GM21515 (cell line): ENCODE data around the gene CIBAR2.

Experiments
- ATAC-seq: cut with Tn5 transposase; IDR thresholded peaks from one replicate; pipeline ENCODE4 v1.9.1; 2021; ENCODE audit not compliant: unreplicated experiment

The CIBAR2 gene

DNA sequence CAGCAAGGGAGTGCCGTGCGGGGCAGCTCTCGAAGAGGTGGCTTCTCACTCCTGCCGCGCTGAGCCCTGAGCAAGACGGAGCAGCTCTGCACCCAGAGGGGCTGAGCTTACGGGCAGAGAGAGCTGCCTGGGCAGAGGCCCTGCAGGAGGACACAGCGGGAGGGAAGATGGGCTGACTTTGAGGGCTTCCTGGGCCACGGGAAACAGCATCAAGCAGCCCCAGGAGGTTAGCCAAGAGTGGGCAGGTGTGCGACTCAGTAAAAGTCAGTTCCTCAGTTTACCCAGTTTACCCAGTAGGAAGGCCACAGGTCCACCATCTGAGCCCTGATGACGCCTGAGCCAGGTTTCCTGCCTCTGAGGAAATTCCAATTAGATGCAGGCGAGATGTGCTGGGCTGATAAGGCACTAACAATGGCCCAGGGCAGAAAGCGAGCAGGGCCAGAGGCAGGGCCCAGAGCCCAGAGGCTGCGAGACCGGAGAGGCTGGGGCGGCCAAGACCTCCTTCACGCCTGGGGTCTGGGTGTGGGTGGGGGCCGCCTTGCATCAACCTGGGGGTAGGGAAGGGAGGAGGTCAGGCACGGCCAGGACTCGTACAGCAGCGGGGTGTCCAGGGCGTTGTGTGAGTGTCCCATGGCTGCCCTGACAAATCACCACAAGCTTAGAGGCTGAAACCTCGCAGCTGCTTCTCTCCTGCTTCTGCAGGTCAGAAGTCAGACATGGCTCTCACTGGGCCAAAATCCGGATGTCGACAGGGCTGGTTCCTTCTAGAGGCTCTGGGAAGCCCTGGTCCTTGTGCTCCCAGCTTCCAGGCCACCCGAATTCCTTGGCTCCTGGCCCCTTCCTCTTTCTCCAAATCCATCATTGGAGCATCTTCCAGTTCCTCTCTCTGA is 32.0 kb upstream of the CIBAR2 start:
- no peak for ATAC-seq

DNA sequence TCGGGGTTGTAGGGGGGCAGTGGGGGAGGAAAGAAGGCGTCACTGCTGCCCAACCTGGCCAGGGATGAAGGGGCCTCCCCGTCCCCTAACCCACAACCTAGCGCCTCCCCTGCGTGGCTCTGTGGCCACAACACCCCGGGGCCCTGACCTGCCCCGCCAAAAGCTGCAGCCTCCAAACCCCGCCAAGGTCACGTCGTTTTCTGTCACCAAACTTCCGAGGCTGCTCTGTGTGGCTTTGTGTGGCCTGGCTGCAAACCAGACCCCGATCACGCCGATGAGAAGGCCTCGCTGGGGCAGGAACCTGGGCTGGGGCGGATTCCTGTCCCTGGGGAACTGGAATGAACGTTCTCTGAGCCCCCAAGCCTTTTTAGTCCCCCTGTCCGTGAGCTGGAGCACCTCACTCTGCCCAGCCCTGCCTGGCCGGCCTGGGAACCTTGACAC is 30.5 kb upstream of the CIBAR2 start:
- no peak for ATAC-seq

DNA sequence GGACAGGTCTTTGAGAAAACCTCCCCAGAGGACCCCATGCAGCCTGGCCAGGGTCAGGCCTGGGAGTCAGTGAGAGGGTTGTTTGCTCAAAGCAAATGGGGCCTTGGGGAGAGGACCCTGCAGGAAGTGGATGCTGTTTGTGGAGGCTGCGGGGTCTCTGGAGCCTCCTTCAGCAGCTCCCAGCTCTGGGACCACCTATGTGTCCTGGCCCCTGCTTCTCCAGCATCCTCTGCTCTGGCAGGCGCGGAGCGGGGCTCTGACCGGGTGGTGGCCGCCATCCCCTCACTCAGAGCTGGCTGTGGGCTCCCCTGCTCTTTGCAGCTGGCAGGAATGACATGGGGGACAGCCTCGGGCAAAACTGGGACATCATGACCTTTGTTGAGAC is 29.8 kb upstream of the CIBAR2 start:
- no peak for ATAC-seq

DNA sequence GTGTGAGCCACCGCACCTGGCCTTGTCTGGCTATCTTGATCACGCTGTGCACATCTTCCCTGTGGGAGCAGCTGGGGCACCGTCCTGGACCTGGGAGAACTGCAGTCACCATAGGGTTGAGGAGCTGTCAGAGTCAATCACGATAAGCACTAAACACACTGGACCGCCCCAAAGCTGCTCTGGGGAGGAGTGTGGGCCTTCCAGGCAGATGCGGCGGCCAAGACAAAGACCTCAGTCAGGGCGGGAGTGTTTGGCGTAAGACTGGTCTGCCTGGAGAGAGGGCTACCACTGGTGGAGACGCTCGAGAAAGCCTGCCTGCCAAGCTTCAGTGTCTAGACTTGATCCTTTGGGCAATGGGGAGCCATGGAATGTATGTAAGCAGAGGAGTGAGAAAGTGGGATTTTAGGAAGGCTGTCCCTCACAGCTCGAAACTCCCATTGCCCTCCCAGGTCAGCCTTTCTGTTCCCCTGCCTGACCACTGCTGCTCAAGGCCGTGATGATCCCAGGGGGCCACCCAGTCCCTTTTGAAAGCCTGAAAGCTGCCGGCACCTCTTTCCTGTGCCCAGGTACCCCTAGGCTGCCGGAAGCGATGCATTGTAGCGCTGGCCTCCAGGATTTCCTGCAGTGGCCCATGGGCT is 29.3 kb upstream of the CIBAR2 start:
- ATAC-seq, result no peak

DNA sequence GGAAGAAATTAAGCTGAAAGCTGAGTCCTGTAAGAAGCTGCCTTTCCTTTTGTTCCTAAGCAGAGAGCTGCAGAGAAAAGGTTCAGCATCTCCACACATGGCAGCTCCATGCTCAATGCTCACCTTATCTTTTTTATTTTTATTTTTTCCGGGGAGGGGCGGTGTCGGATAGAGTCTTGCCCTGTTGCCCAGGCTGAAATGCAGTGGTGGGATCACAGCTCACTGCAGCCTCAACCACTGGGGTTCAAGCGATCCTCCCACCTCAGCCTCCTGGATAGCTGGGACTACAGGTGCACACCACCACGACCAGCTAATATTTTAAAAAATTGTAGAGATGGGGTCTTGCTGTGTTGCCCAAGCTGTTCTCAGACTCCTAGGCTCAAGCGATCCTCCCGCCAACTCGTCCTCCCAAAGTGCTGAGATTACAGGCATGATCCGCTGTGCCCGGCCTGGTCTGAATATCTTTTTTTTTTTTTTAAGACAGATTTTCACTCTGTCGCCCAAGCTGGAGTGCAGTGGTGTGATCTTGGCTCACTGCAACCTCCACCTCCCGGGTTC is 28.3 kb upstream of the CIBAR2 start:
- ATAC-seq, result no peak

DNA sequence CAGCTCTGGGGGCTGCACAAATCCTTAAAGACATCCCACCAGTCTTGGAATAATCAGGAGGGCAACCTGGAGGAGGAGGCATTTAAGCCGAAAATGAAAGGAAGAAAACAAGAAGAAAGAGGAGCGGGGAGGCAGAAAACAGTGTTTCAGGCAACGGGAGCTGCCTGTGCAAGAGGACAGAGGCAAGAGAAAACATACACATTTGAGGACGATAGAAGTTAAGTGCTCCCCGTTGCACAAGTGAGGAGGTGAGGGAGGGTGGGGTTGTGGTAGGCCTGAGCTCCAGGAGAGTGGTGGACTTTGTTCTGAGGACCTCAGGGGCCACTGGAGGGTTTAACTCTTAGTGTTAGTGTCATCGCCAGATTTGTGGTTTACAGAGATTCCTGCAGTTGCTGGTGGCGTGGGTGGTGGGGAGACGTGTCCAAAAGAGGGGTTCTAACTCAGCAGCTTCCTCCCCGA is 27.6 kb upstream of the CIBAR2 start:
- no peak for ATAC-seq

DNA sequence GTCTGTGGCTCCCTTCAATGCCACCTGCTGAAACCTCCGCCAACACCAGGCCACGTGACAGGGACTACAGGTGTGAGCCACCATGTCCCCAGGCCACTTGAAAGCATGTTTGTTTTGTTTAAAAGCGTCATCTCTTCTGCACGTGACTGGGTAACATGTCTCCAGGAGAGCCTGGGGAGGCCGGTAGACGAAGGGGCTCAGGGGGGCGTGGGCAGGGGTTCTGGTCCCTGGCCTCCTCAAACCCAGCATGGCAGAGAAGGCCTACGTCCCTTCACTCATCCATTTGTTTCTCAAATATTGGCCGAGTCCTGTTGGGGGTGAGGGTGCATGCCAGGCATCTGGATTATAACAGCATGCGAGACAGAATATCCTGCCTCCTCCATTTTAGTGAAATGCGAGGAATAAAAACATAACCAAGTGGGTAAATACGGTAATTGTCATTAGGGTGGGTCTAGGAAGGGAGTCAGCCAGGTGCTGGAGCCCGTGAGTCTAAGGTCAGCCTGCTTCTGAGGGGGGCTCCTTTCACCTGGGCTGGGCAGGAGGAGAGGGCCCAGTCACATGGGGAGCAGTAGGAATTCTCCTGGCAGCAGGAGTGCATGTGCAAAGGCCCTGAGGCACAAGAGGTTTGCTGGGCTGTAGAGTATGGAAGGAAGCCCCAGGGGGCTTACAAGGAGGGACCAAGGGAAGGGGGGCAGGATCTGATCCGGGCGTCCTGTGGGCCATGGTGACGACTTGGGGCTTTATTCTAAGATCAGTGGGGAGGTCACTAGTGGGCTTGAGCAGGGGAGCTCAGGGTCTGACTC is 26.8 kb upstream of the CIBAR2 start:
- no peak for ATAC-seq

DNA sequence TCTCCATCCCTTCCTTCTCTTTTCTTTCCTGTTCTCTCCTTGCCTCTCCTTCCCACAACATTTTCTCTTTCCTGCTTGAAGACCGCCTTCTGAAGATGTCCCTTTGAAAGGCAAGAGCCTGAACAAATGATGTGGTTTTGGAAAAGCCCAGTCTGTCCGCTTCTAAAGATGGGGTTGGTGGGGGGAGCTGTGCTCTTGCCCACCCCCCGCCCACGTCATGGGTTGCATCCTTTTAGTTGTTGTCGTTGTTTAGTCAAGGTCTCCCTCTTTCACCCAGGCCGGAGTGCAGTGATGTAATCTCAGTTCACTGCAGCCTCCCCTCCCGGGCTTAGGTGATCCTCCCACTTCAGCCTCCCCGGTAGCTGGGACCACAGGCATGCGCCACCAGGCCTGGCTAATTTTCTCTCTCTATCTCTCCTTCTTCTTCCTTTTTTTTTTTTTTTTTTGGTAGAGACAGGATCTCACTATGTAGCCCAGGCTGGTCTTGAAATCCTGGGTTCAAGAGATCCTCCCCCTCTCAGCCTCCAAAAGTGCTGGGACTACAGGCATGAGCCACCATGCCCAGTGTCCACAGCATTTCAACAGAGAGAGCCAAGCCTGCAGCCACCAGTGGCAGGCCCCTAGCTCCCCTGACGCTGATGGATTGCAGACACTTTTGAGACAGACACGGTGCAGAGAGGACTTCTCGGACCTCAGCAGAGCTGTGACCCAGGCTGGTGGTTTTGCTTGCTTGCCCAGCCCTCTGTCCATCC is 26.0 kb upstream of the CIBAR2 start:
- no peak for ATAC-seq

DNA sequence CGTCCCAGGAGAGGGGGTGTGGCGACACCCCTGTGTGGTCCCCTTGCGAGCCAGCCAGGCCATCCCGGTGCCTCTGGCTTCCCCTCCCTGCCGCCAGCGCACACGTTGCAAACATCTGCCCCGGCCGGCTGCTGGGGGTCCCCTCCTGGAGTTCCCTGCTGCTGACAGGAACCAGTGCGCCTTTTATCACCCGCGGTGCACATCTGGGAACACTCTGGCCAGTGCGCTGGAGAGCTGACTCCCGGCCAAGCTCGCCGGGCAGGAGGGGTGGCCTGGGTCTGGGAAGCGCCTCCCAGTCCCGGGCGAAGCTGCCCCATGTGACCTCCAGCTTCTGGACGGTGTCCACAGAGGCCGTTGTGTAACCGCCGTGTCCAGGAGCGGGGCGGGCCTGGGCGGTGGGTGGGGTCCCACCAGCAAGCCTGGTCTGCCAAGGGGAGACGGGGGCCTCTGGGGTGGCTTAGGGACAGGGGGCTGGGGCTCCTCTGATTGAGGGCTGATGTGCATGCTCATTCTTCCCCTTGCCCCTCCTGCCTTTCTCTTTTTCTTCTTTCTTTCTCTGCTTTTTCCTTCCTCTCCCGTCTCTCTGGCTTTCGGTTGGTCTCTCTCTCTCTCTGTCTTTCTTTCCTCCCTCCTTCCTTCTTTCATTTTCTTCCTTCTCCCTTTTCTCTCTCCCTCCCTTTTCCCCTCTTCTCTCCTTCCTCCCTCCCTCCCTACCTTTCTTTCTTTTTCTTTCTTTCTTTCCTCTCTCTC is 25.2 kb upstream of the CIBAR2 start:
- ATAC-seq, result no peak

DNA sequence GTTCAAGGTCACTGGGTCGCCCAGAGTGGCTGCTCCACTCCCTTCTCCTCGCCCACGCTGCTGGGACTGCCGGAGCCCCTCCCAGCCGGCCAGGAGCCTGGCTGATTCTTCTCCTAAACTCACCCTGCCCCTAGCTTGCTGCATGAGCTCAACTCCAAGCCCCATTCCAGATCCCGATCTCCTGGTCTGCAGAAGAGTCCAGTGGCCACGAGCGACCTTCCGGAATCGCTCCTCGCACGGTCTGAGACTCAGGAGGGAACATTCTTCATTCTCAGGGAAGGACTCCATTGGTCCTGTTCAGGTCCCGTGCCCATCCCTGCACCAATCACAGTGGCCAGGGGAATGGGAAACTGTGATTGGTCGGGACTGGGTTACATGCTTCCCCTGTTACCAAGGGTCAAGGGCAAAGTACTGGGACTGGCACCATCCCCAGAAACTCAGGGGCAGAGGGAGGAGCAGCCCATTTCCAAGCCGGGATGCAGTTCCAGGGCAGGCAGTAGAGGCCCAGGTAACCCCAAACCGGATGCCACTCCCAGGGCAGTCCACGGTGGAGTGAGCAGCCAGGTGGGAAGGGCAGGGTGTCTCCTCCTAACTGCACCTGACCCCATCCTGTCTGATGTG is 24.5 kb upstream of the CIBAR2 start:
- no peak for ATAC-seq

DNA sequence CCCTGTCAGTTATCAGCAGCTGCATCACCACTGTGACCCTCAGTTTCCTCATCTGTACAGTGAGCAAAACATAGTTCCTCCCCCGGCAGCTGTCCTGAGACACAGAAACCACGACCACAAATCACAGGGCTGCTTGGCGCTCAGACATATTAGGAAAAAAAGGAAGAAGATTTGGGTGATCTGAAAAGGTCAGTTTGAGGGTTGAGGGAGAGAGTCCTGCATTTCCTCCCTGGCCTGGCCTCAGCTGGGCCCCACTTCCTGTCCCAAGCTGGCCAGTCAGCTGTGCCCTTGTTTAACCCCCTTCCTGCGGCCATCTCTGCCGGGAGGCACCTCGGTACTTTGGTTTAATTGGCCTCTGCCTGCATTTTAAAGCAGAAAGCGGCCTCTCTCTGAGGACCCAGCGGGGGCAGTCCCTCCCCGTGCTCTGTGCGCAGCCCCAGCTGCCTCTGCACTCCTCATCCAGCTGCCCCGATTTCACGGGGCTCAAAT is 24.0 kb upstream of the CIBAR2 start:
- no peak for ATAC-seq

DNA sequence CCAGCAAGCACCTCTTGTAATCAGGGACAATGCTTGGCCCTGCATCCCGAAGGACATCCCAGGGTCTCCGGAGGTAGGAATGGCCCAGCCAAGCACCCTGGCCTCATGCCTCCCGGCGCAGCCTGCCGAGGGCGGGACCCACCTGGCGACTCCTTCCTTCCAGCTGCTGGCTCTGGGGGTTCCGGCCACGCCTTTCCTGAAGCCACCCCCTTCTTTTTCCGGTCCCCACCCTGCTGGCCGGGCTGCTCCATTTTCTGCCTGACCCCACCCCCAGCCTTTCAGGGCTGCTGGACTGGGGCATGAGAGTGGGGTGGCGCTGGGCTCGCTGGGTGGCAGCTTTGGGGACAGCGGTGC is 22.5 kb upstream of the CIBAR2 start:
- no peak for ATAC-seq

DNA sequence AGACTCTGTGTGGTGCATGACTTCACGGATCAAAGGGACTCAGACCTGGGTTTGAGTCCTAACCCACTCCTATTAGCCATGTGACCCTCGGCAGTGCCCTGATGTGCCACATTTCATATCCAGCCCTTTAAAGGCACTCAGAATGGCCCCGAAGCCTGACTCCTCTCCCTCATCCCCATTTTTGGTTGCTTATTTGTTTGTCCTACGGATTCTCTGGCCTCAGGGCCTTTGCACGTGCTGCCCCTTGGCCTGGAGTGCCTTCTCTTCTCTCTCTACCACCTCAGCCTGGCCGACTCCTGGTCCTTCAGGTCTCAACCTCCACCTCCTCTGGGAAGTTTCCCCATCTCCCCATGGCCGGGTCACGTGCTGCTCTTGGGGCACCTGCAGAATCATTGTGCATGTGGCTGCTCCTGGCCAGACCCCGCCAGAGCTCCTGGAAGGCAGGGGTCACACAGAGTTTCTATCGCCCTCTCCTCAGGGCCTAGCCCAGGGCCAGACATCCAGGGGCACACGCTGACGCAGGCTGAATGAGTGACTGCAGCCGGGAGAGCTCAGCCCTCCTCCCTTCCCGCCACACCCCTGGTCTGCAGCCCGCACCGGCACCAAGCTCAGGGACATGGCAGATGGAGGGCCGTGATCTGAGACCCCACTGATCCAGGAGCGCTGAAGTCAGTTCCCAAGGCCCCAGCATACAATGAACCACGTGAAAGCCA is 22.0 kb upstream of the CIBAR2 start:
- ATAC-seq, result no peak

DNA sequence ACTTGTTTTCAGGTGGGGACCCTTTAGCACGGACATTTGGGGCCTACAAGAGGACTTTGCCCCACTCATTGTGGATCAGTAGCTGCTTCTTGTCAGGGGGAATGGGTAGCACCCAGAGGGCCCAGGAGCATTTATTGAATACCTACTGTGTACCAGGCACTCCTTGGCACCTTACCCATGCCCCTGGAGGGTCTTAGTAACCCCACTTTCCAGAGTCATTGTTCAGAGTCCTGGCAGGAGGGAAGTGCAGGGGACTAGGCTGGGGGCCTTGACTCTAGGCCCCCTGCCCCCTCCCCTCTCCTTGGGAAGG is 21.0 kb upstream of the CIBAR2 start:
- ATAC-seq, result no peak

DNA sequence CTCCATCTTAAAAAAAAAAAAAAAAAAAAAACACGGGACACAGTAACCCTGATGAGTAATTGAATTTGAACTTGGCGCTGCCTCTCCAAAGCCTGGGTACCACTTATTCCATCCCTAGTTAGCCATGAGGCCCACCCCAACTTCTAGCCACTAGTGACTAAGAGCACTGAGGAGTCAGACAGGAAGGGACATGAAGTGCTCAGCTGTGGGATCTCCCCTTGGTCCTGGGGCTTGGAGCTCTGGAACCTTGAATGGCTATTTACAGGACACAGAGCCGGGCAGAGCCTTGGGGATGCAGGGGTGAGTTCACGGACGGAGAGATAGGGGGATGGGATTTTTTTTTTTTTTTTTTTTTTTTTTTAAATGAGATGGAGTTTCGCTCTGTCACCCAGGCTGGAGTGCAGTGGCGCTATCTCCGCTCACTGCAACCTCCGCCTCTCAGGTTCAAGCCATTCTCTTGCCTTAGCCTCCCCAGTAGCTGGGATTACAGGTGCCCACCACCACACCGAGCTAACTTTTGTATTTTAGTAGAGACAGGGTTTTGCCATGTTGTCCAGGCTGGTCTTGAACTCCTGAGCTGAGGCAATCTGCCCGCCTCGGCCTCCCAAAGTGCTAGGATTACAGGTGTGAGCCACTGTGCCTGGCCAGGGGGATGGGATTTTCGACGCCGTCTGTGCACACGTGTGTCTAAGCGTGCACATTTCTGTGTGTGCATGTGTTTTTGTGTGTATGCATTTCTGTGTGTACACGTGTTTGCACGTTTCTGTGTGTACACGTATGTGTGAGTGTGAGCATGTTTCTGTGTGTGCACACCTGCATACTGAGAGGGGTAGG is 20.4 kb upstream of the CIBAR2 start:
- ATAC-seq, result no peak

DNA sequence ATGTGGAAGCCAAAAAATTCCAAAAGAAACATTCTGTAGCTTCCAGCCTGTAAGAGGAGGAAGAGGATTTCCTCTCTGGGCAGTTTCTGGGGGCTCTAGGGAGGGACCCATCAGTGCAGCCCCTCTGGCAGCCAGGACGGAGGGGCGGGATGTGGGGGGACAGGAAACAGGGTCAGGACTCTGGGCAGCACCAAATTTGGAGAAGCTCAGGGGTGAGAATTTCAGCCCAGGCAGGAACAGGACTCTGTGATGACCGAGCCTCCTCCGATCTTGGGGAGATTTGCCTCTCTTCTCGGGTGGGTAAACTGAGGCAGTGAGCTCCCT is 18.4 kb upstream of the CIBAR2 start:
- ATAC-seq, result no peak

DNA sequence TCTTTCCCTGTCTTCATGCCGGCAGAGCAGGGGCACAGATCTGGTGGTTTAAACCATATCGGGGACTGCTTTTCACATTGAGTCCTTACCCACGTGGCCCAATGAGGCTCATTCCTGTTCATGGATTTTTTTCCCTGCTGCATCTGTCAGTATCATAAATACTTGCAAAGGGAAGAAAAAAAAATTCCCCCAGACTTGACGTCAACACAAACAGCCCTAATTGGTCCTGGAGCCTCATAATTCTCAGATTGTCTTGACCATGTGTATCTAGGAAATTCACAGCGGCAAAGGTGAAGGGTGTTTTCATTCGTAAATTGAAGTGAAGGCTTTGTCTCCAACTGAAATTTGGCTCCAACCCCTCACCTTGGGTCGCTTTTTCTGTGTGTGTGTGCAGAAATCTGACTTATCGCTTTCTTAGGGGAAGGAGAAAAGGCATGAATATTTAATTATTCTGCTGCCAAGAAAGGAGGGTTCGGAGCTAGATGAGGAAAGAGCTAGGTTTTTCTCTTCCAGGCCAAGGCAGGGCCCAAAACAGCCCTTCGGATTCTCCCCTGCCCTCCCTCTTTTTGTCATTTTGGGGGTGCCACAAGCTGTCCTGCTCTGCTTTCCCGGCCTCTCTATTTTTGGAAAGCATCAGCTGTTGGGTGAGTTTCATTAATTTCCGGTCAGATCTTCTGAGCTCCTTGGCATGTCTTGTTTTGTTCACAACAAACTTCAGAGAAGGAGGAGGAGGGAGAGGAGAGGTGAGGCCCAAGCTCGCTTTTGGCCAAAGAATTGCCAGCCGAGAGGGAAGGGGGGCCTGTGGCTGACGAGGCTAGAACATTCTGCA is 17.8 kb upstream of the CIBAR2 start:
- no peak for ATAC-seq
